ENCODE measurements around the gene CD96.

CD96 gene

GRCh38 chr3:111607240-111607920 is 65.4 kb downstream of the CD96 start:
- H3K4me1 ChIP-seq (ENCODE audit: control insufficient read depth, insufficient read depth, low read length): no peaks in the 10 kb centered on the region
- no peak overlapping the region for H3K27ac ChIP-seq (ENCODE audit: low read length)
- no peak overlapping the region for H3K4me3 ChIP-seq (ENCODE audit: low read length in 2 of 2)
- no peaks in the 10 kb centered on the region for H3K9me3 ChIP-seq (ENCODE audit: control insufficient read depth in 2 of 2, low read length in 2 of 2)
- no peaks in the 10 kb centered on the region for H3K27me3 ChIP-seq (ENCODE audit: control insufficient read depth in 1 of 2, insufficient read depth in 2 of 2, low read length in 2 of 2)
- H3K9ac ChIP-seq (ENCODE audit: low read length in 2 of 2): no peak overlapping the region
- H3K36me3 ChIP-seq (ENCODE audit: control insufficient read depth in 2 of 2, insufficient read depth in 2 of 2, low read length in 2 of 2): no peaks in the 10 kb centered on the region

GRCh38 chr3:111608383-111608782 is 66.4 kb downstream of the CD96 start:
- Histone ChIP-seq H3K4me3 (ENCODE audit: low read length in 2 of 2) (no peak overlapping the region), H3K27ac (ENCODE audit: low read length) (no peak overlapping the region), H3K36me3 (ENCODE audit: control insufficient read depth in 2 of 2, insufficient read depth in 2 of 2, low read length in 2 of 2) (no peaks in the 10 kb centered on the region), H3K9me3 (ENCODE audit: control insufficient read depth in 2 of 2, low read length in 2 of 2) (no peaks in the 10 kb centered on the region), H3K27me3 (ENCODE audit: control insufficient read depth in 1 of 2, insufficient read depth in 2 of 2, low read length in 2 of 2) (no peaks in the 10 kb centered on the region), H3K4me1 (ENCODE audit: control insufficient read depth, insufficient read depth, low read length) (no peaks in the 10 kb centered on the region), H3K9ac (ENCODE audit: low read length in 2 of 2) (no peak overlapping the region)

DNA sequence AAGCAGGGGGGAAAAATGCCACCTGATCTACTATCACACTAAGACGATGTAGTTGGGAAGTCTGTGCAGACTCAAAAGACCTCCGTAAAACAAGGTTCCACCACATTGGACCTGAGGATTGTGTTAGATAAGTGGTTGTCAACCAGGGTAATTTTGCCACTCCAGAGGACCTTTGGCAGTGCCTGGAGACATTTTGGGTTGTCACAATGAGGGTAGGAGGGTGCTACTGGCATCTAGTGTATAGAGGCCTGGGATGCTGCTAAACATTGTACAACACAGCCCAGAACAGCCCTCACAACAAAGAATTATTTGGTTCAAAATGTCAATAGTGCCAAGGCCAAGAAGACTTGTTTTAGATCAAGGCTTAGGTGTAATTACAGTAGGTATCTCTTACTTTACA is 67.7 kb downstream of the CD96 start:
- H3K36me3 ChIP-seq (ENCODE audit: control insufficient read depth in 2 of 2, insufficient read depth in 2 of 2, low read length in 2 of 2): no peaks in the 10 kb centered on the region
- no peak overlapping the region for H3K4me3 ChIP-seq (ENCODE audit: low read length in 2 of 2)
- no peak overlapping the region for H3K9ac ChIP-seq (ENCODE audit: low read length in 2 of 2)
- no peaks in the 10 kb centered on the region for H3K4me1 ChIP-seq (ENCODE audit: control insufficient read depth, insufficient read depth, low read length)
- H3K27me3 ChIP-seq (ENCODE audit: control insufficient read depth in 1 of 2, insufficient read depth in 2 of 2, low read length in 2 of 2): no peaks in the 10 kb centered on the region
- no peaks in the 10 kb centered on the region for H3K9me3 ChIP-seq (ENCODE audit: control insufficient read depth in 2 of 2, low read length in 2 of 2)
- no peak overlapping the region for H3K27ac ChIP-seq (ENCODE audit: low read length)

- Histone ChIP-seq H3K27me3 (ENCODE audit: control insufficient read depth in 1 of 2, insufficient read depth in 2 of 2, low read length in 2 of 2) (no peaks in the 10 kb centered on the region), H3K9me3 (ENCODE audit: control insufficient read depth in 2 of 2, low read length in 2 of 2) (no peaks in the 10 kb centered on the region), H3K9ac (ENCODE audit: low read length in 2 of 2) (no peak overlapping the region), H3K4me3 (ENCODE audit: low read length in 2 of 2) (no peak overlapping the region), H3K27ac (ENCODE audit: low read length) (no peak overlapping the region), H3K4me1 (ENCODE audit: control insufficient read depth, insufficient read depth, low read length) (no peaks in the 10 kb centered on the region), H3K36me3 (ENCODE audit: control insufficient read depth in 2 of 2, insufficient read depth in 2 of 2, low read length in 2 of 2) (no peaks in the 10 kb centered on the region)
These were observed 68.2 kb downstream of the CD96 start for GRCh38 chr3:111610189-111610588.

DNA sequence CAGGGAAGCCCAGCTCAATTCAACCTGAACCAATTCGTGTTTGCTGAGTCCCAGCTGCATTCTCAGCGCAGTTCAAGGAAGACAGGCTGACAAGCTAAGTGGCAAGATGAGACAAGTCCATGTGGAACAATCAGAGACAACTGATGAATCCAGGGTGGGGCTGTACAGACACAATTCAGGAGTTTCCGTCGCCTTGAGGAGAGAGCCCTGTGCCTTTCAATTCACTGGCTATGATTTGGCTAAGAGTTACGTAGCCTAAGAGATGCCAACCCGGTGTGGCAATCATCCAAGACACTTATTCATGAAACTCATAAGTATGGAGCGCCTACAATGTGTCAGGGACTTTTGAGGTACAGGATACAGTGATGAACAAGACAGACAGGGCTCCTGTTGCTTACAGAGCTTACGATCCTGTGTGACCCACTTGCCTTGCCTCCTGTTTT is 68.6 kb downstream of the CD96 start:
- H3K9ac ChIP-seq (ENCODE audit: low read length in 2 of 2): no peak overlapping the region
- H3K4me1 ChIP-seq (ENCODE audit: control insufficient read depth, insufficient read depth, low read length): no peaks in the 10 kb centered on the region
- no peaks in the 10 kb centered on the region for H3K9me3 ChIP-seq (ENCODE audit: control insufficient read depth in 2 of 2, low read length in 2 of 2)
- H3K4me3 ChIP-seq (ENCODE audit: low read length in 2 of 2): no peak overlapping the region
- H3K27ac ChIP-seq (ENCODE audit: low read length): no peak overlapping the region
- no peaks in the 10 kb centered on the region for H3K27me3 ChIP-seq (ENCODE audit: control insufficient read depth in 1 of 2, insufficient read depth in 2 of 2, low read length in 2 of 2)
- no peaks in the 10 kb centered on the region for H3K36me3 ChIP-seq (ENCODE audit: control insufficient read depth in 2 of 2, insufficient read depth in 2 of 2, low read length in 2 of 2)

DNA sequence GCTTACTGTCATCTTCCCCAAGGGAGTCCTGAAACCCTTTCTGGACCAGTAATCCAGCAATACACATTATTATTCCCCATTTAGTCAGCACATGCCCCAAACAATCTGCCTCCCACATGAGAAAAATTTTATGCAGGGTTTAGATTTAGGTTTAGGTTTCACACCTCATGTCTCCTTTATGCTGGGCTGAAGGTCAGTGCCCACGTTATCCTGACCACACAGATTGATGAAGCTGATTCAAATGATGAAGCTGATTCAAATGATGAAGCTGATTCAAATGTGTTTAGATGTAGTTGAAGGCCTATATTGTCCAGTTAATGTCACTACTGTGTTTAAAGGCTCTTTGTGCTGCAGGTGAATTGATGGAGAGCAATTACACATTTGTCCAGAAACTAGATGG is 71.3 kb downstream of the CD96 start:
- no peaks in the 10 kb centered on the region for H3K27me3 ChIP-seq (ENCODE audit: control insufficient read depth in 1 of 2, insufficient read depth in 2 of 2, low read length in 2 of 2)
- H3K9ac ChIP-seq (ENCODE audit: low read length in 2 of 2): no peak overlapping the region
- H3K27ac ChIP-seq (ENCODE audit: low read length): no peak overlapping the region
- no peaks in the 10 kb centered on the region for H3K9me3 ChIP-seq (ENCODE audit: control insufficient read depth in 2 of 2, low read length in 2 of 2)
- H3K4me1 ChIP-seq (ENCODE audit: control insufficient read depth, insufficient read depth, low read length): no peaks in the 10 kb centered on the region
- H3K4me3 ChIP-seq (ENCODE audit: low read length in 2 of 2): no peak overlapping the region
- no peaks in the 10 kb centered on the region for H3K36me3 ChIP-seq (ENCODE audit: control insufficient read depth in 2 of 2, insufficient read depth in 2 of 2, low read length in 2 of 2)

GRCh38 chr3:111615880-111616279 is 73.9 kb downstream of the CD96 start:
- H3K27me3 ChIP-seq (ENCODE audit: control insufficient read depth in 1 of 2, insufficient read depth in 2 of 2, low read length in 2 of 2): no peaks in the 10 kb centered on the region
- no peaks in the 10 kb centered on the region for H3K9me3 ChIP-seq (ENCODE audit: control insufficient read depth in 2 of 2, low read length in 2 of 2)
- no peaks in the 10 kb centered on the region for H3K36me3 ChIP-seq (ENCODE audit: control insufficient read depth in 2 of 2, insufficient read depth in 2 of 2, low read length in 2 of 2)
- H3K4me1 ChIP-seq (ENCODE audit: control insufficient read depth, insufficient read depth, low read length): no peaks in the 10 kb centered on the region
- H3K27ac ChIP-seq (ENCODE audit: low read length): no peak overlapping the region
- no peak overlapping the region for H3K4me3 ChIP-seq (ENCODE audit: low read length in 2 of 2)
- H3K9ac ChIP-seq (ENCODE audit: low read length in 2 of 2): no peak overlapping the region

GRCh38 chr3:111616417-111617105 is 74.6 kb downstream of the CD96 start:
- H3K4me3 ChIP-seq (ENCODE audit: low read length in 2 of 2): no peak overlapping the region
- H3K4me1 ChIP-seq (ENCODE audit: control insufficient read depth, insufficient read depth, low read length): no peaks in the 10 kb centered on the region
- H3K36me3 ChIP-seq (ENCODE audit: control insufficient read depth in 2 of 2, insufficient read depth in 2 of 2, low read length in 2 of 2): no peaks in the 10 kb centered on the region
- H3K9ac ChIP-seq (ENCODE audit: low read length in 2 of 2): no peak overlapping the region
- H3K27me3 ChIP-seq (ENCODE audit: control insufficient read depth in 1 of 2, insufficient read depth in 2 of 2, low read length in 2 of 2): no peaks in the 10 kb centered on the region
- no peaks in the 10 kb centered on the region for H3K9me3 ChIP-seq (ENCODE audit: control insufficient read depth in 2 of 2, low read length in 2 of 2)
- H3K27ac ChIP-seq (ENCODE audit: low read length): no peak overlapping the region

DNA sequence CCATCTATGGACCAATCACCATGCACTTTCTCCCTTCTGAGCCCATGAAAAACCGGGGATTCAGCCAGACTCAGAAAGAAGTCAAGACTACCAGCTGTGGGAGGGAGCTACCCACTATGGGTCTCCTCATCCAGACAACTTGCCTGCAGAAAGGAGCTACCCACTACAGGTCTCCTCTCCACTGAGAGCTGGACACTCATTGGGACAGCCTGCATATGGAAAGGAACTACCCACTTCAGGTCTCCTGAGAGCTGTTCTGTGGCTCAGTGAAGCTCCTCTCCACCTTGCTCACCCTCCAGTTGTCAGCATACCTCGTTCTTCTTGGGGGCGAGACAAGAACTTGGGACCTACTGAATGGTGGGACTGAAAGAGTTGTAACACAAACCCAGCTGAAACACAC is 75.4 kb downstream of the CD96 start:
- no peaks in the 10 kb centered on the region for H3K36me3 ChIP-seq (ENCODE audit: control insufficient read depth in 2 of 2, insufficient read depth in 2 of 2, low read length in 2 of 2)
- H3K4me1 ChIP-seq (ENCODE audit: control insufficient read depth, insufficient read depth, low read length): no peaks in the 10 kb centered on the region
- H3K9ac ChIP-seq (ENCODE audit: low read length in 2 of 2): no peak overlapping the region
- H3K9me3 ChIP-seq (ENCODE audit: control insufficient read depth in 2 of 2, low read length in 2 of 2): no peaks in the 10 kb centered on the region
- H3K4me3 ChIP-seq (ENCODE audit: low read length in 2 of 2): no peak overlapping the region
- no peaks in the 10 kb centered on the region for H3K27me3 ChIP-seq (ENCODE audit: control insufficient read depth in 1 of 2, insufficient read depth in 2 of 2, low read length in 2 of 2)
- H3K27ac ChIP-seq (ENCODE audit: low read length): no peak overlapping the region

- no peaks in the 10 kb centered on the region for H3K36me3 ChIP-seq (ENCODE audit: control insufficient read depth in 2 of 2, insufficient read depth in 2 of 2, low read length in 2 of 2)
- H3K4me1 ChIP-seq (ENCODE audit: control insufficient read depth, insufficient read depth, low read length): no peaks in the 10 kb centered on the region
- no peaks in the 10 kb centered on the region for H3K27me3 ChIP-seq (ENCODE audit: control insufficient read depth in 1 of 2, insufficient read depth in 2 of 2, low read length in 2 of 2)
- no peak overlapping the region for H3K27ac ChIP-seq (ENCODE audit: low read length)
- H3K9me3 ChIP-seq (ENCODE audit: control insufficient read depth in 2 of 2, low read length in 2 of 2): no peaks in the 10 kb centered on the region
- H3K4me3 ChIP-seq (ENCODE audit: low read length in 2 of 2): no peak overlapping the region
- no peak overlapping the region for H3K9ac ChIP-seq (ENCODE audit: low read length in 2 of 2)
These were observed 76.1 kb downstream of the CD96 start for GRCh38 chr3:111617912-111618601.

DNA sequence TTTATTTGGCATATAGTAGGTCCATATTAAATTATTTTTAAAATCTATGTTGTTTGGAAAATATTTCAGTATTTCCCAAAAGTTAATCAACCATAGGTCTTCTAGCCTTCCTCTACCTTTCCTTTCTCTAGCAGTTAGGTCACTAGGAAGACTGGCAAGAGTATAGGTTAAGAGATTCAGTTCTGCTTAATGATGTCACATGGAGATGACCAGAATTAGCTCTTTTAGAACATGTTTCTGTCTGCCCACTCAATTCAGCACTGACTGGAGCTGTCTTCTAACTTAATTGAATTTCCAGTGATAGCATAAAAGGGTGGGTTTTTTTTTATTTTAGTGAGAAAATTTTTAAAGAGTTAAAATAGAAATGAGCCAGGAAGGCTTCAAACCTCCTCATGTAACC is 76.9 kb downstream of the CD96 start:
- Histone ChIP-seq H3K4me1 (ENCODE audit: control insufficient read depth, insufficient read depth, low read length) (no peaks in the 10 kb centered on the region), H3K27me3 (ENCODE audit: control insufficient read depth in 1 of 2, insufficient read depth in 2 of 2, low read length in 2 of 2) (no peaks in the 10 kb centered on the region), H3K9ac (ENCODE audit: low read length in 2 of 2) (no peak overlapping the region), H3K4me3 (ENCODE audit: low read length in 2 of 2) (no peak overlapping the region), H3K27ac (ENCODE audit: low read length) (no peak overlapping the region), H3K36me3 (ENCODE audit: control insufficient read depth in 2 of 2, insufficient read depth in 2 of 2, low read length in 2 of 2) (no peaks in the 10 kb centered on the region), H3K9me3 (ENCODE audit: control insufficient read depth in 2 of 2, low read length in 2 of 2) (no peaks in the 10 kb centered on the region)

Measured in stomach smooth muscle (tissue), 2 donors.